ENCODE data around the gene CSF2. TPM values are rescaled to one million over a fixed set of nuclear protein-coding genes. Genes with fewer than 3 reads are reported as not detected.
A peak's percentile ranks its signal among the peaks of the same experiment; 100 is the strongest.

CSF2 gene
- total RNA-seq, 2 donors from 2014 or later = 31.1 to 50.7 TPM

GRCh38 chr5:132076983-132077382 is 3.4 kb downstream of the CSF2 start:
- no peak overlapping the region for H3K27ac Mint-ChIP-seq
- H3K4me1 Mint-ChIP-seq (ENCODE audit: low read depth) = peaks cover 94% of the 10 kb centered on the region
- no peak for ATAC-seq (replicated peaks in 1 of 2)
- H3K27me3 Mint-ChIP-seq (ENCODE audit: low read depth) = no peaks in the 10 kb centered on the region
- H3K9me3 Mint-ChIP-seq = no peaks in the 10 kb centered on the region
- no peaks in the 10 kb centered on the region for H3K36me3 Mint-ChIP-seq (ENCODE audit: insufficient read depth in 2 of 2)
- DNase-seq = no peak
- H3K4me3 Mint-ChIP-seq = peak overlapping the region in 1 of 2 donors; percentile 40

GRCh38 chr5:132079081-132079480 is 5.5 kb downstream of the CSF2 start:
- Mint-ChIP-seq H3K36me3 (ENCODE audit: insufficient read depth in 2 of 2) (no peaks in the 10 kb centered on the region), H3K27ac (no peak overlapping the region), H3K9me3 (no peaks in the 10 kb centered on the region), H3K4me3 (no peak overlapping the region), H3K27me3 (ENCODE audit: low read depth) (no peaks in the 10 kb centered on the region), H3K4me1 (ENCODE audit: low read depth) (peaks cover 95% of the 10 kb centered on the region)
- ATAC-seq (replicated peaks in 1 of 2) (no peak), DNase-seq (no peak)

- Mint-ChIP-seq H3K9me3 (no peaks in the 10 kb centered on the region), H3K27me3 (ENCODE audit: low read depth) (no peaks in the 10 kb centered on the region), H3K4me1 (ENCODE audit: low read depth) (peaks cover 96% of the 10 kb centered on the region), H3K36me3 (ENCODE audit: insufficient read depth in 2 of 2) (no peaks in the 10 kb centered on the region), H3K4me3 (no peak overlapping the region), H3K27ac (no peak overlapping the region)
- DNase-seq = no peak
- no peak for ATAC-seq (replicated peaks in 1 of 2)
Measured at GRCh38 chr5:132079619-132080018, 6.0 kb downstream of the CSF2 start.

GRCh38 chr5:132080595-132080994 is 7.0 kb downstream of the CSF2 start:
- Mint-ChIP-seq H3K27me3 (ENCODE audit: low read depth) (peaks cover 8% of the 10 kb centered on the region), H3K36me3 (ENCODE audit: insufficient read depth in 2 of 2) (no peaks in the 10 kb centered on the region), H3K4me1 (ENCODE audit: low read depth) (peaks cover 96% of the 10 kb centered on the region), H3K27ac (no peak overlapping the region), H3K4me3 (no peak overlapping the region), H3K9me3 (no peaks in the 10 kb centered on the region)
- ATAC-seq (replicated peaks in 1 of 2) (no peak), DNase-seq (no peak)

GRCh38 chr5:132081458-132081857 is 7.9 kb downstream of the CSF2 start:
- no peaks in the 10 kb centered on the region for H3K9me3 Mint-ChIP-seq
- H3K4me3 Mint-ChIP-seq = no peak overlapping the region
- H3K27me3 Mint-ChIP-seq (ENCODE audit: low read depth) = peaks cover 11% of the 10 kb centered on the region
- H3K4me1 Mint-ChIP-seq (ENCODE audit: low read depth) = peaks cover 96% of the 10 kb centered on the region
- H3K27ac Mint-ChIP-seq = peak overlapping the region; percentile 3
- DNase-seq = no peak
- ATAC-seq (replicated peaks in 1 of 2) = no peak
- no peaks in the 10 kb centered on the region for H3K36me3 Mint-ChIP-seq (ENCODE audit: insufficient read depth in 2 of 2)

GRCh38 chr5:132082329-132083023 is 8.9 kb downstream of the CSF2 start:
- ATAC-seq (replicated peaks in 1 of 2) (peak in 1 of 2 donors; percentile 10), DNase-seq (no peak)
- Mint-ChIP-seq H3K9me3 (no peaks in the 10 kb centered on the region), H3K27ac (peak overlapping the region; percentile 6), H3K36me3 (ENCODE audit: insufficient read depth in 2 of 2) (no peaks in the 10 kb centered on the region), H3K27me3 (ENCODE audit: low read depth) (peaks cover 11% of the 10 kb centered on the region), H3K4me1 (ENCODE audit: low read depth) (peaks cover 94% of the 10 kb centered on the region), H3K4me3 (peak overlapping the region; percentile 41 to 59)

GRCh38 chr5:132083071-132083678 is 9.6 kb downstream of the CSF2 start:
- Mint-ChIP-seq H3K36me3 (ENCODE audit: insufficient read depth in 2 of 2) (no peaks in the 10 kb centered on the region), H3K4me3 (peak overlapping the region; percentile 41 to 59), H3K9me3 (no peaks in the 10 kb centered on the region), H3K27me3 (ENCODE audit: low read depth) (peaks cover 11% of the 10 kb centered on the region), H3K4me1 (ENCODE audit: low read depth) (peaks cover 87% of the 10 kb centered on the region), H3K27ac (peak overlapping the region; percentile 6)
- peak; percentile 75 to 79 for ATAC-seq (replicated peaks in 1 of 2)
- peak; percentile 46 to 55 for DNase-seq

GRCh38 chr5:132085686-132086085 is 12.1 kb downstream of the CSF2 start:
- H3K36me3 Mint-ChIP-seq (ENCODE audit: insufficient read depth in 2 of 2) = no peaks in the 10 kb centered on the region
- no peaks in the 10 kb centered on the region for H3K9me3 Mint-ChIP-seq
- peaks cover 11% of the 10 kb centered on the region for H3K27me3 Mint-ChIP-seq (ENCODE audit: low read depth)
- DNase-seq = no peak
- ATAC-seq (replicated peaks in 1 of 2) = no peak
- H3K4me3 Mint-ChIP-seq = no peak overlapping the region
- H3K4me1 Mint-ChIP-seq (ENCODE audit: low read depth) = peaks cover 86% of the 10 kb centered on the region
- H3K27ac Mint-ChIP-seq = no peak overlapping the region

GRCh38 chr5:132086277-132086794 is 12.7 kb downstream of the CSF2 start:
- Mint-ChIP-seq H3K27me3 (ENCODE audit: low read depth) (peaks cover 11% of the 10 kb centered on the region), H3K4me1 (ENCODE audit: low read depth) (peaks cover 86% of the 10 kb centered on the region), H3K36me3 (ENCODE audit: insufficient read depth in 2 of 2) (no peaks in the 10 kb centered on the region), H3K27ac (no peak overlapping the region), H3K4me3 (no peak overlapping the region), H3K9me3 (no peaks in the 10 kb centered on the region)
- ATAC-seq (replicated peaks in 1 of 2) (no peak), DNase-seq (peak in 1 of 2 donors; percentile 1)

- no peak overlapping the region for H3K27ac Mint-ChIP-seq
- H3K36me3 Mint-ChIP-seq (ENCODE audit: insufficient read depth in 2 of 2) = no peaks in the 10 kb centered on the region
- no peak for DNase-seq
- H3K27me3 Mint-ChIP-seq (ENCODE audit: low read depth) = peaks cover 11% of the 10 kb centered on the region
- ATAC-seq (replicated peaks in 1 of 2) = no peak
- peaks cover 77% of the 10 kb centered on the region for H3K4me1 Mint-ChIP-seq (ENCODE audit: low read depth)
- peaks cover 0 to 6% of the 10 kb centered on the region in 2 donors for H3K9me3 Mint-ChIP-seq
- H3K4me3 Mint-ChIP-seq = no peak overlapping the region
Measured at GRCh38 chr5:132087176-132087575, 13.6 kb downstream of the CSF2 start.

- DNase-seq (no peak), ATAC-seq (replicated peaks in 1 of 2) (no peak)
- Mint-ChIP-seq H3K27me3 (ENCODE audit: low read depth) (peaks cover 11% of the 10 kb centered on the region), H3K27ac (no peak overlapping the region), H3K36me3 (ENCODE audit: insufficient read depth in 2 of 2) (no peaks in the 10 kb centered on the region), H3K9me3 (peaks cover 0 to 6% of the 10 kb centered on the region in 2 donors), H3K4me3 (no peak overlapping the region), H3K4me1 (ENCODE audit: low read depth) (peaks cover 72% of the 10 kb centered on the region)
Measured at GRCh38 chr5:132087661-132088060, 14.1 kb downstream of the CSF2 start.

- H3K9me3 Mint-ChIP-seq = peaks cover 0 to 6% of the 10 kb centered on the region in 2 donors
- H3K4me1 Mint-ChIP-seq (ENCODE audit: low read depth) = peaks cover 63% of the 10 kb centered on the region
- no peak overlapping the region for H3K27ac Mint-ChIP-seq
- no peaks in the 10 kb centered on the region for H3K36me3 Mint-ChIP-seq (ENCODE audit: insufficient read depth in 2 of 2)
- H3K27me3 Mint-ChIP-seq (ENCODE audit: low read depth) = peaks cover 20% of the 10 kb centered on the region
- peak in 1 of 2 donors; percentile 1 for DNase-seq
- peak; percentile 12 to 47 for ATAC-seq (replicated peaks in 1 of 2)
- no peak overlapping the region for H3K4me3 Mint-ChIP-seq
Measured at GRCh38 chr5:132089363-132089762, 15.8 kb downstream of the CSF2 start.

- Mint-ChIP-seq H3K4me3 (no peak overlapping the region), H3K27me3 (ENCODE audit: low read depth) (peaks cover 17% of the 10 kb centered on the region), H3K4me1 (ENCODE audit: low read depth) (peaks cover 63% of the 10 kb centered on the region), H3K9me3 (peaks cover 0 to 6% of the 10 kb centered on the region in 2 donors), H3K27ac (no peak overlapping the region), H3K36me3 (ENCODE audit: insufficient read depth in 2 of 2) (no peaks in the 10 kb centered on the region)
- DNase-seq = peak in 1 of 2 donors; percentile 6
- peak; percentile 69 to 75 for ATAC-seq (replicated peaks in 1 of 2)
Measured at GRCh38 chr5:132090107-132090506, 16.5 kb downstream of the CSF2 start.
